Body of pancreas (tissue), 4 donors: ENCODE results near the gene ERAL1. TPM values are rescaled to one million over a fixed set of nuclear protein-coding genes. Genes with fewer than 3 reads are reported as not detected.
"Not testable (repeated sequence)": the region's sequence is repeated elsewhere in the genome, so short reads cannot be mapped to it uniquely, and the experiment has no call there.

Experiments used
- ATAC-seq: fragments of 150-250 bp; one replicate; pipeline ENCODE4 v1.9.1; 2016
- DNase-seq, 4 donors: peaks; one replicate each; pipeline ENCODE4 v3.0.0-alpha.2; 2019
- H3K27ac ChIP-seq, 4 donors: fragments of 200-600 bp; sonication (generic); 1 replicate in 3 of 4; 2 replicates in 1 of 4; pipeline versions ENCODE4 v1.5.1 to v1.6.1; 2016 to 2019; ENCODE audit warnings: mild to moderate bottlenecking in 1 of 4, mixed read lengths in 1 of 4, moderate library complexity in 1 of 4
- H3K27me3 ChIP-seq, 2 donors: fragments of 200-600 bp; sonication (generic); one replicate each; pipeline ENCODE4 v1.6.0; 2016; ENCODE audit warnings: mild to moderate bottlenecking in 1 of 2
- H3K36me3 ChIP-seq, 2 donors: fragments of 200-600 bp; sonication (generic); replicated peaks in 1 of 2; 2 replicates each; pipeline ENCODE4 v1.5.1; 2016; ENCODE audit warnings: low read depth in 2 of 2; ENCODE audit not compliant: insufficient read depth in 1 of 2
- H3K4me1 ChIP-seq: fragments of 200-600 bp; sonication (generic); one replicate; pipeline ENCODE4 v1.6.0; 2016
- H3K4me3 ChIP-seq, 2 donors: fragments of 200-600 bp; sonication (generic); 1 replicate in 1 of 2; 2 replicates in 1 of 2; pipeline ENCODE4 v1.5.1; 2016 to 2019
- H3K9me3 ChIP-seq, 3 donors: fragments of 200-600 bp; sonication (generic); 1 replicate in 2 of 3; 2 replicates in 1 of 3; pipeline ENCODE4 v1.5.1; 2016
- CTCF ChIP-seq, 7 experiments: fragments of 450-650 bp in 4 of 7; fragments of 200-600 bp in 3 of 7; sonication (generic) in 3 of 7; IDR thresholded peaks; one replicate each; pipeline ENCODE4 v1.5.1; 2016 to 2019; ENCODE audit warnings: antibody characterized with exemption in 7 of 7
- POLR2A ChIP-seq, 3 donors: fragments of 450-650 bp; IDR thresholded peaks; one replicate each; pipeline ENCODE4 v1.6.1; 2016; ENCODE audit warnings: antibody characterized with exemption in 3 of 3, mild to moderate bottlenecking in 2 of 3
- WGBS, 2 donors: methylation state at CpG; one replicate each; pipeline ENCODE4 v1.1.5; 2017; 5-methylcytosine and 5-hydroxymethylcytosine counted together
- intact Hi-C: fragments of 100-400 bp; cut with DNase I; formaldehyde crosslinking; loops from one replicate; pipeline ENCODE4 v1.15.1; 2023
- total RNA-seq, 2 donors: library from RNA; depleted of rRNA; stranded (reverse); fragments of >200 nt; gene quantifications; one replicate each; pipeline ENCODE4 v1.1.0, GENCODE V29; 2016

Gene ERAL1
- total RNA-seq, 2 donors from 2014 or later = 13.0 to 49.4 TPM

GRCh38 chr17:28902819-28903545 is 48.2 kb downstream of the ERAL1 start, which contains the start of gene DHRS13:
Gene DHRS13, minus strand, starts transcription at chr17:28903079. Its CDS starts 135 bp downstream, at chr17:28902944.
- H3K4me1 ChIP-seq = peaks cover 31% of the 10 kb centered on the region
- DNase-seq (peak; percentile 92 to 97 (median 94)), ATAC-seq (peak; percentile 93)
- H3K4me3 ChIP-seq = peak within 1 kb of the TSS; percentile 47 to 54
- peak; percentile 75 to 99 (median 93) for TF ChIP-seq CTCF (IDR thresholded peaks at IDR 0.05)
- TF ChIP-seq POLR2A (IDR thresholded peaks at IDR 0.05) = no peak
- peaks cover 0 to 10% of the 10 kb centered on the region in 2 donors for H3K36me3 ChIP-seq
- H3K27ac ChIP-seq = peak within 1 kb of the TSS; percentile 13 to 87 (median 85)
- no peaks in the 10 kb centered on the region for H3K27me3 ChIP-seq
- 0 to 1% methylated on average over 1 to 47 of the region's 55 CpGs for WGBS, 2 donors
- intact Hi-C loops = no loop called here
- H3K9me3 ChIP-seq = no peaks in the 10 kb centered on the region

DNA sequence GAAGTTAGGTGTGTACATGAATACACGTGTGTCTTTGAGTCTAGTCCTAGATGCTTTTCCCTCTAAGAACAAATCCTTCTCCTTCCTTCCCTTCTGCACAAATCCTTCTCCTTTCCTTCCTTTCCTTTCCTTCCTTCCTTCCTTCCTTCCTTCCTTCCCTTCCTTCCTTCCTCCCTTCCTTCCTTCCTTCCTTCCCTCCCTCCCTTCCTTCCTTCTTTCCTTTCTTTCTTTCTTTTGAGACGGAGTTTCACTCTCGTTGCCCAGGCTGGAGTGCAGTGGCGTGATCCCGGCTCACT is 48.7 kb downstream of the ERAL1 start:
- H3K9me3 ChIP-seq, H3K27me3 ChIP-seq, intact Hi-C loops, H3K4me3 ChIP-seq, ATAC-seq, DNase-seq: not testable (repeated sequence)
- Histone ChIP-seq H3K36me3 (peaks cover 0 to 12% of the 10 kb centered on the region in 2 donors), H3K4me1 (peaks cover 26% of the 10 kb centered on the region), H3K27ac (peak overlapping the region in 3 of 4 donors; percentile 6 to 84 (median 24))
- WGBS, 2 donors = 58 to 65% methylated on average over 5 of the region's 5 CpGs

- H3K27me3 ChIP-seq = no peaks in the 10 kb centered on the region
- intact Hi-C loops = loop anchor here (5.0 kb wide), 1 partner anchor 137 kb away; no protein-coding TSS in a partner anchor
- peaks cover 1 to 20% of the 10 kb centered on the region in 2 donors for H3K36me3 ChIP-seq
- DNase-seq (no peak), ATAC-seq (no peak)
- no peak overlapping the region for H3K4me3 ChIP-seq
- no peak overlapping the region for H3K27ac ChIP-seq
- WGBS, 2 donors = 42 to 44% methylated on average over 4 of the region's 4 CpGs
- H3K4me1 ChIP-seq = peaks cover 24% of the 10 kb centered on the region
- no peak for TF ChIP-seq CTCF (IDR thresholded peaks at IDR 0.05)
- TF ChIP-seq POLR2A (IDR thresholded peaks at IDR 0.05) = no peak
- no peaks in the 10 kb centered on the region for H3K9me3 ChIP-seq
Observed at GRCh38 chr17:28904800-28905199, 50.0 kb downstream of the ERAL1 start.

GRCh38 chr17:28906276-28906675 is 51.5 kb downstream of the ERAL1 start:
- Histone ChIP-seq H3K27me3 (no peaks in the 10 kb centered on the region), H3K4me3 (no peak overlapping the region), H3K36me3 (peaks cover 5 to 27% of the 10 kb centered on the region in 2 donors), H3K9me3 (no peaks in the 10 kb centered on the region), H3K27ac (no peak overlapping the region), H3K4me1 (peaks cover 21% of the 10 kb centered on the region)
- TF ChIP-seq POLR2A (IDR thresholded peaks at IDR 0.05) (no peak), CTCF (IDR thresholded peaks at IDR 0.05) (no peak)
- no peak for DNase-seq
- WGBS, 2 donors = 65 to 73% methylated on average over 8 to 9 of the region's 9 CpGs
- ATAC-seq = no peak
- intact Hi-C loops = loop anchor here (5.0 kb wide), 1 partner anchor 139 kb away; no protein-coding TSS in a partner anchor

DNA sequence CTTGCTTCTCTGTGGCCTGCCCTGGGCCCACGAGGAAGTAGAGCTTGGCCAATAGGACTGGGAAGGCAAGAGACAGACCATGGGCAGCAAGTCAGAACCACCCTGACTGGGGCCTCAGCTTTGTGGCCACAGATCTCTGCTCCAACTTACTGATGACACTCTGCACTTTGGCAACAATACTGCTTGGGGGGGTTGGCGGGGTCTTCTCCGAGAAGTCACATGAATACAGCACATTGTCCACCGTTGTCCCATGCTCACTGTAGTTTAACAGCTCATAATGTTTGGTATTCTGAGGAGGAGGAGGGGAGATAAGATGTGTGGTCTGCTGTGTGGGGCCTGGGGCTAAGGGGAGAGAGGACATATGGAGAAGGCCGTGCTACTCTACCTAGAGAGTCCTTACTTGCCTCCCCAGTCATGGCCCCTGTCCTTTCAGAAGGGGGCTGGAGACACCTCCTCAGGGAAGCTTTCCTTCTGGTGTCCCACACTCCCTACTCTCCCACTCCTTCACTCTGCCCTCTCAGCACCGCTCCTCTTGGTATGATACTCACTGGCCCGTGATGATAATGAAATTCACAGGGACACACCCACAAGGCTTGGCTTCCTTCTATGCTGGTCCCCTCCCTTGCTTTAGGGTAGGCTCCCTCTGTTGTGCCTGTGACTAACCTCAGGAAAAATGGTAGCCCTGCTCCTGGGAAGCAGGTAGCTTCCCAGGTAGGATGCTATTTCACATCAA is 52.1 kb downstream of the ERAL1 start:
- DNase-seq = no peak
- TF ChIP-seq CTCF (IDR thresholded peaks at IDR 0.05) = no peak
- TF ChIP-seq POLR2A (IDR thresholded peaks at IDR 0.05) = no peak
- H3K4me3 ChIP-seq = no peak overlapping the region
- ATAC-seq = no peak
- no peaks in the 10 kb centered on the region for H3K9me3 ChIP-seq
- intact Hi-C loops = loop anchor here (5.0 kb wide), 1 partner anchor 140 kb away; no protein-coding TSS in a partner anchor
- H3K27me3 ChIP-seq = no peaks in the 10 kb centered on the region
- H3K4me1 ChIP-seq = peaks cover 15% of the 10 kb centered on the region
- H3K27ac ChIP-seq = no peak overlapping the region
- 81 to 90% methylated on average over 6 to 7 of the region's 7 CpGs for WGBS, 2 donors
- H3K36me3 ChIP-seq = peaks cover 5 to 29% of the 10 kb centered on the region in 2 donors
